Coronary artery (tissue), 2 donors: ENCODE results near the gene SKIDA1.

Experiments
- DNase-seq: peaks from one replicate; pipeline ENCODE4 v3.0.0-alpha.2; 2017; ENCODE audit warnings: low spot score
- H3K27ac ChIP-seq, 2 donors: fragments of 200-600 bp; sonication (generic); one replicate each; pipeline ENCODE4 v1.5.1; 2016 to 2019
- H3K4me3 ChIP-seq: fragments of 200-600 bp; sonication (generic); 2 replicates; pipeline ENCODE4 v1.5.1; 2016; ENCODE audit warnings: mild to moderate bottlenecking, moderate library complexity
- CTCF ChIP-seq: fragments of 200-600 bp; sonication (generic); IDR thresholded peaks from one replicate; pipeline ENCODE4 v1.5.1; 2019; ENCODE audit warnings: antibody characterized with exemption

SKIDA1 gene

DNA sequence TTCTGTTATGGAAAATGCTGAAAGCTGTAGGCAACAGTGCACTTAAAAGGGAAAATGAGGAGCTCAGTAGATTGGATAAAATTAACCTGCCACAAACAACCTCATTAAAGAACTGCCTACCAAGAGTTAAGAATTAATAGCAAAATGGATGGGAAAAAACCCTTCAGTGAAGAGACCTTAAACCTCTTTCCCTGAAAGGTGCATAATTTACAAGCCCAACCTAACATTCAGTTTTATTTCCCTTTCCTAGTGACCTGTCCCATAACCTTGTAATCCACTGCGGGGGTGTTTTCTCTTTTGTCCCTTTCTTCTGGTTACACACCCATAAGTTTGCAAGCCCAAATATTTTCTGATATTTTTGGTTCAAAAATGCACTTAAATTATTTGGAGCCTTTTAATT, 21.9 kb downstream of the SKIDA1 start:
- Histone ChIP-seq H3K27ac (no peak overlapping the region), H3K4me3 (no peak overlapping the region)
- DNase-seq, result no peak
- TF ChIP-seq CTCF, result no peak

DNA sequence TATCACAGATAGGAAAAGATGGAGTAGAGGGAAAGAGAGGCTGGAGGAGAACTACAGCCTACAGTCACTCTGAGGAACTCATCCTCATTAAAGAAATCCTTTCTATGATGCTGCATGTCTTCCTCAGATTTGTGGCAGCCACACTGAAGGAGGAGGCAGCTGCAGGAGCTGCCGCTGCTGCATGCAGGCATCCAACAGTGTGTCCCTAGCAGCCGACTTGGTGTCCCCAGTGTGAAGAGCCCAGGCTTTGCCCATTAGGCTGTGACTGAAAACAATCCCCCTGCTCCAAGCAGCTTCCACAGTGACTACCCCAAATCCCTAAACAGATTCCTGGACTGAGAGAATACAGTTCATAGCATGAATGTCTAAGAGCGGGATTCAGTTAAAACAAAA, 23.1 kb downstream of the SKIDA1 start:
- TF ChIP-seq CTCF, result no peak
- DNase-seq, result no peak
- no peak overlapping the region for H3K27ac ChIP-seq
- H3K4me3 ChIP-seq, result no peak overlapping the region

- TF ChIP-seq CTCF, result no peak
- DNase-seq, result no peak
- Histone ChIP-seq H3K4me3 (no peak overlapping the region), H3K27ac (no peak overlapping the region)
Observed at GRCh38 chr10:21501731-21502347, 23.6 kb downstream of the SKIDA1 start.

- Histone ChIP-seq H3K27ac (no peak overlapping the region), H3K4me3 (no peak overlapping the region)
- TF ChIP-seq CTCF, result no peak
- no peak for DNase-seq
Observed at GRCh38 chr10:21501091-21501490, 24.4 kb downstream of the SKIDA1 start.

DNA sequence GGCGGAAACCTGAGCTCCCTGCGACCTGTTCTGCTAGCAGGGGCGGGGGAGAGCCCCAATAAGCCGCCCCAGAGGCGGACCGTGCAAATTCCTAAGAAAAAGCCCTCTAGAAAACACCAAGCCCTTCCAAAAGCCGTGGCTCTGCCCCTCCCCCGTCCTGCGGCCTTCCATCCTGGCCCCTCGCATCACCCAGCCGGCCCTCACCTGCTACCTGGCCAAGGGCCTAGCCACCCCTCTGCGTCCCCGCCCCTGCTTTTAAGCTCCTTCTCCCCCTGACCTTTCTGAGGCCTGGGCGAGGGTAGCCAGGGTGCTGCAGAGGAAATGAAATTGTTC, 24.9 kb downstream of the SKIDA1 start:
- H3K4me3 ChIP-seq, result peak overlapping the region; percentile 51
- no peak overlapping the region for H3K27ac ChIP-seq
- DNase-seq, result no peak
- no peak for TF ChIP-seq CTCF

GRCh38 chr10:21499701-21500577, 25.5 kb downstream of the SKIDA1 start:
- Histone ChIP-seq H3K27ac (peak overlapping the region in 1 of 2 donors; percentile 7), H3K4me3 (peak overlapping the region; percentile 51)
- no peak for TF ChIP-seq CTCF
- DNase-seq, result no peak

DNA sequence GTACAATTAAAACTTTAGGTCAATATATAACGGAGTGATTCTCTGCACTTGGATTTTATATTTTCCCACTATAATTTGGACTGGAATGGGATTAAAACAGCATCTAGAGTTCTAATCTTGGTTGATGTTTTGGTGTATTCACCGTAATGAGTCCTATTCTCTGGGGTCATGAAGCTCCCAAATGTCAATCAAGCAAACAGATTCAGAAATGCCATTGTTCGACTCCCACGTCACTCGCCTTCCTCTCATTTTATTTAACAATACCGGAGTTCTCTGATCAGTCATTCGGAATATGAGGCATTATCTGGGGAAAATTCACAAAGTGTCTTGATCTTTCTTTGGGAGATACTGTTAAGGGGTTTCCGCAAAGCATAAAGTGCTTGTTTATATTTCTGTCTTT, 26.5 kb downstream of the SKIDA1 start:
- Histone ChIP-seq H3K27ac (no peak overlapping the region), H3K4me3 (no peak overlapping the region)
- DNase-seq, result no peak
- no peak for TF ChIP-seq CTCF
